Measurements from ENCODE around the gene ZBTB44. TPM values are rescaled to one million over a fixed set of nuclear protein-coding genes. Genes with fewer than 3 reads are reported as not detected.

The ZBTB44 gene
- total RNA-seq, 1 donor from 2014 or later: 43.6 TPM

DNA sequence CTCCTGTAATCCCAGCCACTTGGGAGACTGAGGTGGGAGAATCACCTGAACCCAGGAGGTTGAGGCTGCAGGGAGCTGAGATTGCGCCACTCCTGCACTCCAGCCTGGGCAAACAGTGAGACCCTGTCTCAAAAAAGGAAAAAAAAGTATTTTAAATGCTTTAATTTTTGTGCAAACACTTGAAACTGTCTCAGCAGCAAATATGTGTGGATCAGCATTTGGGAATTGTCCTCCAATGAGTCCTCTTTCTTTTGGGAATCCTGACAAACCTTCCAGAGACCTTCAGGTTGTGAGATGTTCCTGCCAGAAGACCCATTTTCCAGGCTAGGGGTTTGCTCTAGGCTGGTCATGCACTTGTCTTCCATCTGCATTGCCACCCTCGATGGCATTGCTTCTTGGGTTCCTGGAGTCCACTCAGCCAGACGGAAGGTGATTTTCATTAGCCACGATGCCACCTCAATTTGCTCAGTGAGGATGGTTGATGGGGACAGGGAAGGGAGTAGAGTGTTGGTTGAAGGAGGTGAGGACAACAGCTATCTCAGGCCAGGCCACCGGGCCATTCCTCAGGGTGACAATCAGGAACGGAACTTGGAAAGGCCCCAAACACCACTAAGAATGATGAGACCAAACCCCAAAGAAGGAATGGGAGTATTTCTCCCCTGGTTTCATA is 99.7 kb downstream of the ZBTB44 start:
- Histone ChIP-seq H3K79me2 (ENCODE audit: low read depth) (no peaks in the 10 kb centered on the region), H2AFZ (replicated peaks) (no peak overlapping the region), H3K4me2 (no peak overlapping the region), H3K27me3 (peaks cover 9% of the 10 kb centered on the region), H3K9ac (no peak overlapping the region), H3K36me3 (no peaks in the 10 kb centered on the region), H3K9me3 (ENCODE audit: low read depth) (no peaks in the 10 kb centered on the region), H3K27ac (no peak overlapping the region), H3K4me1 (no peaks in the 10 kb centered on the region), H3K4me3 (no peak overlapping the region), H3F3A (ENCODE audit: low read depth) (no peaks in the 10 kb centered on the region), H4K20me1 (ENCODE audit: low read depth) (no peaks in the 10 kb centered on the region)
- DNase-seq (ENCODE audit: low spot score): no peak
- Mint-ChIP-seq H3K4me1 (peaks cover 17% of the 10 kb centered on the region), H3K9me3 (no peaks in the 10 kb centered on the region), H3K36me3 (no peaks in the 10 kb centered on the region), H3K4me3 (no peak overlapping the region), H3K27me3 (ENCODE audit: insufficient read depth, low read depth) (peaks cover 10% of the 10 kb centered on the region), H3K27ac (no peak overlapping the region)
- TF ChIP-seq EZH2phosphoT487 (IDR thresholded peaks at IDR 0.05) (no peak), EZH2 (IDR thresholded peaks at IDR 0.05) (no peak)
- TF ChIP-seq, protein P1, sequence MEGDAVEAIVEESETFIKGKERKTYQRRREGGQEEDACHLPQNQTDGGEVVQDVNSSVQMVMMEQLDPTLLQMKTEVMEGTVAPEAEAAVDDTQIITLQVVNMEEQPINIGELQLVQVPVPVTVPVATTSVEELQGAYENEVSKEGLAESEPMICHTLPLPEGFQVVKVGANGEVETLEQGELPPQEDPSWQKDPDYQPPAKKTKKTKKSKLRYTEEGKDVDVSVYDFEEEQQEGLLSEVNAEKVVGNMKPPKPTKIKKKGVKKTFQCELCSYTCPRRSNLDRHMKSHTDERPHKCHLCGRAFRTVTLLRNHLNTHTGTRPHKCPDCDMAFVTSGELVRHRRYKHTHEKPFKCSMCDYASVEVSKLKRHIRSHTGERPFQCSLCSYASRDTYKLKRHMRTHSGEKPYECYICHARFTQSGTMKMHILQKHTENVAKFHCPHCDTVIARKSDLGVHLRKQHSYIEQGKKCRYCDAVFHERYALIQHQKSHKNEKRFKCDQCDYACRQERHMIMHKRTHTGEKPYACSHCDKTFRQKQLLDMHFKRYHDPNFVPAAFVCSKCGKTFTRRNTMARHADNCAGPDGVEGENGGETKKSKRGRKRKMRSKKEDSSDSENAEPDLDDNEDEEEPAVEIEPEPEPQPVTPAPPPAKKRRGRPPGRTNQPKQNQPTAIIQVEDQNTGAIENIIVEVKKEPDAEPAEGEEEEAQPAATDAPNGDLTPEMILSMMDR (IDR thresholded peaks at IDR 0.05): no peak

DNA sequence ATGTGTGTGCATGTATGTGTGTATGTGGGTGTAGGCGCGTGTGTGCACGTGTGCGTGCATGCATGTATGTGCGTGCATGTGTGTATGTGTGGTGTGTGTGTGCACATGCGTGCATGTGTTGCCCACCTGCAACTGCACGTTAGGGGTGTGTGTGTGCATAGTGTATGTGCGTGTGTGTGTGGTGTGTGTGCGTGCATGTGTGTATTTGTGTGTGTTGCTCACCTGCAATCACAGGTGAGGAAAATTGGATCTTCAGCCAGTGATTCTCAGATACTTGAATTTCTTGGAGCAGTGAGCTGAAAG is 100.8 kb downstream of the ZBTB44 start:
- DNase-seq (ENCODE audit: low spot score): no peak
- peaks cover 10% of the 10 kb centered on the region for H3K27me3 Mint-ChIP-seq (ENCODE audit: insufficient read depth, low read depth)

DNA sequence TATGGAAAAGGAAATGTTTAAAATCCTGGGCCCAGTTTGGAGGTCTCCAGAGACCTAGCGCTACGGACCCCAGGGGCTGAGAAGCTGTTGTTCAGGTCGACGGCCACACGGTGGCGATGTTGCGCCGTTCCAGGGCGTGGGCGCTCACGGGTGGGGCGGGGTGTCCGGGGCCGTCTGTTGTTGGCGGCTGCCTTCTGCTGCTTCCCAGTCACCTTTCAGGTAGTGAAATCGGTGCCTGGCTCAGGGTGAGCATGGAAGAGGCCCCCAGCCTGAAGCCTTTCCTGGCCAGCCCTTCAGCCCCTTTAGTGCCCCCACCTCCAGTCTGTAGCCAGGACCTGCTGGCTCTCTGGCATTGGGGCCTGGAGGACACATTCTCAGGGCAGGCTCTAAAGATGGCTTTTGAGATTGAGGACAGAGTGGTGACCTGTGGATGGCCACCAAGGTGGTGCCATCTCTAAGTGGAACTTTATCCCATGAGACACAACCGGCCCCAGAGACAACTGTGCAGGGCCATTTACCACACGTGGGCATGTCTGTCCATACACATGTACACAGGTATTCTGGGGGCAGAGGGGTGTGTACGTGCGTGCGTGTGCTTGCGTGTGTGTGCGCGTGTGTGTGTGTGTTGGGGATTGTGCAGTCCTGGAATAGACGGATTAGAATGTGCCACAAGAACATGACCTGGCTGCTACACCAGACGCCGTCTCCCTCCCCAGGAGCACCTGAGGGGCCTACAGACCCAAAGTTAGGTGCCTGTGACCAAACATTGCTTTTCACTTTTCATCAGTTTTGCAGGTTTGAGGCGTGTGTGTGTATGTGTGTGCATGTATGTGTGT is 101.4 kb downstream of the ZBTB44 start:
- H3K9ac ChIP-seq: no peak overlapping the region
- peak overlapping the region; percentile 73 for H2AFZ ChIP-seq (replicated peaks)
- Mint-ChIP-seq H3K36me3 (no peaks in the 10 kb centered on the region), H3K4me1 (peaks cover 18% of the 10 kb centered on the region), H3K27me3 (ENCODE audit: insufficient read depth, low read depth) (peaks cover 10% of the 10 kb centered on the region), H3K27ac (no peak overlapping the region), H3K9me3 (no peaks in the 10 kb centered on the region), H3K4me3 (peak overlapping the region; percentile 44)
- H3K79me2 ChIP-seq (ENCODE audit: low read depth): no peaks in the 10 kb centered on the region
- TF ChIP-seq, protein P1 (IDR thresholded peaks at IDR 0.05): peak; percentile 95
- no peak for TF ChIP-seq EZH2phosphoT487 (IDR thresholded peaks at IDR 0.05)
- no peak overlapping the region for H3K4me3 ChIP-seq
- H3K9me3 ChIP-seq (ENCODE audit: low read depth): no peaks in the 10 kb centered on the region
- no peak overlapping the region for H3K27ac ChIP-seq
- H3K27me3 ChIP-seq: peaks cover 9% of the 10 kb centered on the region
- no peaks in the 10 kb centered on the region for H4K20me1 ChIP-seq (ENCODE audit: low read depth)
- no peaks in the 10 kb centered on the region for H3K4me1 ChIP-seq
- peak overlapping the region; percentile 33 for H3K4me2 ChIP-seq
- peak; percentile 74 for DNase-seq (ENCODE audit: low spot score)
- H3K36me3 ChIP-seq: no peaks in the 10 kb centered on the region
- no peaks in the 10 kb centered on the region for H3F3A ChIP-seq (ENCODE audit: low read depth)

More for the DNA sequence above, 100.8 kb downstream of the ZBTB44 start:
- H3K4me3 Mint-ChIP-seq: peak overlapping the region; percentile 44
- Histone ChIP-seq H3K4me1 (no peaks in the 10 kb centered on the region), H3F3A (ENCODE audit: low read depth) (no peaks in the 10 kb centered on the region), H3K27me3 (peaks cover 9% of the 10 kb centered on the region), H2AFZ (replicated peaks) (no peak overlapping the region), H3K79me2 (ENCODE audit: low read depth) (no peaks in the 10 kb centered on the region), H3K36me3 (no peaks in the 10 kb centered on the region), H3K27ac (no peak overlapping the region), H3K4me3 (no peak overlapping the region), H3K9me3 (ENCODE audit: low read depth) (no peaks in the 10 kb centered on the region), H3K9ac (no peak overlapping the region), H3K4me2 (no peak overlapping the region), H4K20me1 (ENCODE audit: low read depth) (no peaks in the 10 kb centered on the region)
- no peaks in the 10 kb centered on the region for H3K36me3 Mint-ChIP-seq
- H3K27ac Mint-ChIP-seq: no peak overlapping the region
- peaks cover 15% of the 10 kb centered on the region for H3K4me1 Mint-ChIP-seq
- TF ChIP-seq EZH2 (IDR thresholded peaks at IDR 0.05): no peak
- TF ChIP-seq, protein P1 (IDR thresholded peaks at IDR 0.05): no peak
- no peak for TF ChIP-seq EZH2phosphoT487 (IDR thresholded peaks at IDR 0.05)
- H3K9me3 Mint-ChIP-seq: no peaks in the 10 kb centered on the region

Measured in neural progenitor cell (in vitro differentiated cells).